ENCODE measurements around the gene RAB9B. TPM values are rescaled to one million over a fixed set of nuclear protein-coding genes. Genes with fewer than 3 reads are reported as not detected.

RAB9B gene
- total and polyA plus RNA-seq, 9 donors, result 3.7 to 23.8 (median 12.6) TPM

- H3K4me1 ChIP-seq (ENCODE audit: insufficient read depth), result peaks cover 3% of the 10 kb centered on the region
- intact Hi-C loops (cut with DNase I), result no loop called here
- H3K27ac ChIP-seq, result no peak overlapping the region
- WGBS, 3 donors, result 74 to 78% (median 77%) methylated on average over 6 of the region's 6 CpGs
- H3K36me3 ChIP-seq, result no peaks in the 10 kb centered on the region
- H3K27me3 ChIP-seq, result no peaks in the 10 kb centered on the region
- H3K9me3 ChIP-seq, result no peaks in the 10 kb centered on the region
- H3K4me3 ChIP-seq, result no peak overlapping the region
- TF ChIP-seq EP300 (IDR thresholded peaks at IDR 0.05) (no peak), POLR2A (IDR thresholded peaks at IDR 0.05) (no peak)
- TF ChIP-seq, protein P1, sequence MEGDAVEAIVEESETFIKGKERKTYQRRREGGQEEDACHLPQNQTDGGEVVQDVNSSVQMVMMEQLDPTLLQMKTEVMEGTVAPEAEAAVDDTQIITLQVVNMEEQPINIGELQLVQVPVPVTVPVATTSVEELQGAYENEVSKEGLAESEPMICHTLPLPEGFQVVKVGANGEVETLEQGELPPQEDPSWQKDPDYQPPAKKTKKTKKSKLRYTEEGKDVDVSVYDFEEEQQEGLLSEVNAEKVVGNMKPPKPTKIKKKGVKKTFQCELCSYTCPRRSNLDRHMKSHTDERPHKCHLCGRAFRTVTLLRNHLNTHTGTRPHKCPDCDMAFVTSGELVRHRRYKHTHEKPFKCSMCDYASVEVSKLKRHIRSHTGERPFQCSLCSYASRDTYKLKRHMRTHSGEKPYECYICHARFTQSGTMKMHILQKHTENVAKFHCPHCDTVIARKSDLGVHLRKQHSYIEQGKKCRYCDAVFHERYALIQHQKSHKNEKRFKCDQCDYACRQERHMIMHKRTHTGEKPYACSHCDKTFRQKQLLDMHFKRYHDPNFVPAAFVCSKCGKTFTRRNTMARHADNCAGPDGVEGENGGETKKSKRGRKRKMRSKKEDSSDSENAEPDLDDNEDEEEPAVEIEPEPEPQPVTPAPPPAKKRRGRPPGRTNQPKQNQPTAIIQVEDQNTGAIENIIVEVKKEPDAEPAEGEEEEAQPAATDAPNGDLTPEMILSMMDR (IDR thresholded peaks at IDR 0.05), result no peak
- no peak for DNase-seq
These were observed 57.9 kb downstream of the RAB9B start for GRCh38 chrX:103774070-103774642.

- Histone ChIP-seq H3K4me1 (ENCODE audit: insufficient read depth) (peaks cover 2% of the 10 kb centered on the region), H3K36me3 (no peaks in the 10 kb centered on the region), H3K4me3 (no peak overlapping the region), H3K27ac (no peak overlapping the region), H3K9me3 (no peaks in the 10 kb centered on the region), H3K27me3 (no peaks in the 10 kb centered on the region)
- TF ChIP-seq, protein P1 (IDR thresholded peaks at IDR 0.05), result no peak
- no peak for TF ChIP-seq POLR2A (IDR thresholded peaks at IDR 0.05)
- TF ChIP-seq EP300 (IDR thresholded peaks at IDR 0.05), result no peak
- 62 to 68% (median 65%) methylated on average over 3 of the region's 3 CpGs for WGBS, 3 donors
- intact Hi-C loops (cut with DNase I), result no loop called here
- no peak for DNase-seq
These were observed 58.6 kb downstream of the RAB9B start for GRCh38 chrX:103773445-103773844.

Small RNA genes within 50 kb of the gene (small RNA-seq; reads per million reads assigned to genes)
- gene RNA5SP511, result not detected

Other genes starting within 250 kb of the RAB9B start
- 100 to 1,000 TPM; 333 to 772 (median 462) TPM for gene TCEAL4, start 246.7 kb downstream of the RAB9B start, total RNA-seq
- 1,000 to 10,000 TPM in 1 of 2 donors, 100 to 1,000 TPM in 1; 942 to 1,592 TPM for gene TCEAL4, start 246.7 kb downstream of the RAB9B start, polyA plus RNA-seq
- 100 to 1,000 TPM in 4 of 7 donors, 10 to 100 TPM in 3; 67.8 to 150 (median 118) TPM for gene TCEAL3, start 224.3 kb downstream of the RAB9B start, total RNA-seq
- 100 to 1,000 TPM; 146 to 195 TPM for gene TCEAL3, start 224.3 kb downstream of the RAB9B start, polyA plus RNA-seq
- gene TCEAL1, start 203.3 kb downstream of the RAB9B start, total RNA-seq, result 100 to 1,000 TPM; 112 to 525 (median 234) TPM
- 100 to 1,000 TPM; 156 to 304 TPM for gene TCEAL1, start 203.3 kb downstream of the RAB9B start, polyA plus RNA-seq
- gene MORF4L2, start 145.6 kb downstream of the RAB9B start, total RNA-seq, result 100 to 1,000 TPM; 457 to 960 (median 603) TPM
- 100 to 1,000 TPM; 730 to 773 TPM for gene MORF4L2, start 145.6 kb downstream of the RAB9B start, polyA plus RNA-seq
- gene TMEM31, start 121.3 kb downstream of the RAB9B start, total RNA-seq, result 1 to 10 TPM in 2 of 7 donors, under 1 TPM in 4, not detected in 1; 0.35 to 1.1 (median 0.60) TPM
- gene TMEM31, start 121.3 kb downstream of the RAB9B start, polyA plus RNA-seq, result under 1 TPM; 0.58 to 0.85 TPM
- gene PLP1, start 55.4 kb downstream of the RAB9B start, total RNA-seq, result 10 to 100 TPM in 1 of 7 donors, 1 to 10 TPM in 5, under 1 TPM in 1; 0.98 to 17.4 (median 5.5) TPM
- gene PLP1, start 55.4 kb downstream of the RAB9B start, polyA plus RNA-seq, result 10 to 100 TPM in 1 of 2 donors, 1 to 10 TPM in 1; 5.1 to 11.1 TPM
- 10 to 100 TPM; 10.5 to 19.9 (median 14.3) TPM for gene TMSB15B, start 130.4 kb upstream of the RAB9B start, total RNA-seq
- 10 to 100 TPM in 1 of 2 donors, 1 to 10 TPM in 1; 5.5 to 27.6 TPM for gene TMSB15B, start 130.4 kb upstream of the RAB9B start, polyA plus RNA-seq
- gene H2BW1, start 181.5 kb upstream of the RAB9B start, total RNA-seq, result not detected
- not detected for gene H2BW1, start 181.5 kb upstream of the RAB9B start, polyA plus RNA-seq
- gene H2BW2, start 207.7 kb upstream of the RAB9B start, total RNA-seq, result under 1 TPM in 1 of 7 donors, not detected in 6; 0.12 TPM
- not detected for gene H2BW2, start 207.7 kb upstream of the RAB9B start, polyA plus RNA-seq
- gene TMSB15C, start 244.0 kb upstream of the RAB9B start, total RNA-seq, result 10 to 100 TPM in 2 of 7 donors, 1 to 10 TPM in 5; 3.6 to 14.9 (median 8.4) TPM
- 10 to 100 TPM in 1 of 2 donors, 1 to 10 TPM in 1; 7.0 to 11.3 TPM for gene TMSB15C, start 244.0 kb upstream of the RAB9B start, polyA plus RNA-seq